HT1080 (cell line): ENCODE results near the gene MND1. TPM values are rescaled to one million over a fixed set of nuclear protein-coding genes. Genes with fewer than 3 reads are reported as not detected.
"Not testable (repeated sequence)": the region's sequence is repeated elsewhere in the genome, so short reads cannot be mapped to it uniquely, and the experiment has no call there.

ENCODE experiments used
- DNase-seq: peaks from one replicate; pipeline ENCODE4 v3.0.0-alpha.2; 2015; ENCODE audit warnings: low read depth
- total RNA-seq: library from RNA; depleted of rRNA; stranded (reverse); fragments of >200 nt; shearing (Covaris generic); gene quantifications from 2 replicates; pipeline ENCODE4 v1.2.3, GENCODE V29; 2014

MND1 gene
- total RNA-seq, 1 experiment from 2014 or later = 18.8 TPM

GRCh38 chr4:153402366-153402765, 57.9 kb downstream of the MND1 start:
- DNase-seq = no peak

DNA sequence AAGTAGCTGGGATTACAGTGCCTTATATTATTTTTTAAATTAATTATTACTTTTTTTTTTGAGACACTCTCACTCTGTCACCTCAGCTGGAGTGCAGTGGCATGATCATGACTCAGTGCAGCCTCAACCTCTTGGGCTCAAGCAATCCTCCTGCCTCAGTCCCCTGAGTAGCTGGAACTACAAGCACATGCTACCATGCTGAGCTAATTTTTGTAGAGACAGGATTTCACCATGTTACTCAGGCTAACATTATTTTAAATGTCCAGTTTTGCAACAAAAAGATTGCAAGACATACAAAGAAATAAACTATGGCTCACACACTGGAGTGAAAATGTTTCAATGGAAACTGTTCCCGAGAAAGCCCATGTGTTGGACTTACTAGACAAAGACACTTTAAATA, 59.2 kb downstream of the MND1 start:
- DNase-seq = no peak

- no peak for DNase-seq
These were observed 63.4 kb downstream of the MND1 start for GRCh38 chr4:153407906-153408305.

GRCh38 chr4:153408932-153409331, 64.4 kb downstream of the MND1 start:
- DNase-seq = no peak

DNA sequence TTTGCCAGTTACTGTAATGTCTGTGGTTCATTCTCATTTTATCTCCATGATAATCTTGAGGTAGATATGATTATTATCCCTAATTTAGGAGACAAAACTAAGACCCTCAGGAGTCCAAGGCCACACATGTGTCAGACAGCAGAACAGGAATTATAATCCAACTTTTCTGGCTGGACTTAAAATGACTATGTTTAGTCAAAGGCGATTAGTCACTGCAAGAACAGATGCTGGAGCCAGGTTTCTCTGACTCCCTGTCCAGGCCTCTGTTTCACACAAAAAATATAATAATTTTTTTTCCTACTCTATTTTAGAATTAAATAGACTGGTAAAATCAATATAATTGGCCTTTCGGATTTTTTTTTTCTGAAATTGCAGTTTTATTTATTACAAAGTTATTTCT, 64.9 kb downstream of the MND1 start:
- peak; percentile 38 for DNase-seq

GRCh38 chr4:153409924-153410501, 65.5 kb downstream of the MND1 start:
- DNase-seq = no peak

GRCh38 chr4:153413842-153414241, 69.4 kb downstream of the MND1 start:
- DNase-seq = no peak

GRCh38 chr4:153416456-153416855, 72.0 kb downstream of the MND1 start:
- DNase-seq = not testable (repeated sequence)

DNA sequence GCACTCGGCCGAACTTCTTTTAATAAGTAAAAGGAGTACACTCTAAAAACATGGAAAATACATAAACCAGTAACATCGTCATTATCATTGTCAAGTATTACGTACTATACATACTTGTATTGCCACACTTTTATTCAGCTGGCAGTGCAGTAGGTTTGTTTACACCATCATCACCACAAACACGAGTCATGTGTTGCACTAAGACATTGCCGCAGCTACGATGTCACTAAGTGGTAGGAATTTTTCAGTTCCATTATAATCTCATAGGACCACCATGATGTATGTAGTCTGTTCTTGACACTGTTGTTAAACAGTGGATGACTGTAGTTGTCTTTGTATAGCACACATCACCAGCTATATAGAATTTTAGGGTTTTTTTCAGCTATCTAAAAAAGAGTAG, 73.6 kb downstream of the MND1 start:
- DNase-seq = no peak

DNA sequence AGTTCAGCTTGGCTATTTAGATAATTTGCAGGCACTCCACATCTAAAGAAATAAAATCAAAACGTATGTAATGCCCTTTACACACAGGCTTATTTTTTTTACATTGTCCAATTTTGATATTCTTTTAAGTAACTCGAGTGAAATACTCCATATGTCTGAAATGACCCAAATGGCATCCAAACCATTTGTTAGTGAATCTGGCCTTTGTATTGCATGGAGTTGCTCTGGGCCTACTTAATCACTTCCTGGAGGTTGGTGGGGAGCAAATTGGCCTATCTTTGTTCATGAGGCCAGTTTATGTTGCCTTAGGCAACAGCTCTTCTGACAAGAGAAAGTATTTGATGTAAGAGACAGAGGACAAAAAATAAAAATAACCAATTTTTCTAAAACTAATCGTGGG, 74.1 kb downstream of the MND1 start:
- peak; percentile 35 for DNase-seq

DNA sequence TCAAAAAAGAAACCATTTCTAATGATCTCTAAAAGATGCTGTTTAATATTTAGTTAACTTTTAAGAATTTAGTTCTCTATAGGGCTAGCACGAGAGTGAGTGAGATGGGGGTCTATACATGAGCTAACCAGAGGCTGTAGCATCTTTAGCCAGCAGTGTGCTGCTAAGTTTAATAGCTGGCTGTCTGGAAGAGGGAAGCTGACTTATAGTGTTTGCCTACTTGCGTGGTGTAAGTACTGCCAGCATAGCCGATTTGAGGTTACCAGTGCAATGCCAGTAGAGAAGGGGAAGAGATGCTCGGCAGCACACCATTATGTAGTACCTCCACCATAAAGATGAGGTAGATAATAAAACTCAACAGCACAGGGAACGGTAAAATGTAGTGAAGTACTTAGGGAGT, 74.5 kb downstream of the MND1 start:
- DNase-seq = no peak

GRCh38 chr4:153419673-153420278, 75.3 kb downstream of the MND1 start:
- no peak for DNase-seq

GRCh38 chr4:153420361-153420760, 75.9 kb downstream of the MND1 start:
- DNase-seq = no peak

DNA sequence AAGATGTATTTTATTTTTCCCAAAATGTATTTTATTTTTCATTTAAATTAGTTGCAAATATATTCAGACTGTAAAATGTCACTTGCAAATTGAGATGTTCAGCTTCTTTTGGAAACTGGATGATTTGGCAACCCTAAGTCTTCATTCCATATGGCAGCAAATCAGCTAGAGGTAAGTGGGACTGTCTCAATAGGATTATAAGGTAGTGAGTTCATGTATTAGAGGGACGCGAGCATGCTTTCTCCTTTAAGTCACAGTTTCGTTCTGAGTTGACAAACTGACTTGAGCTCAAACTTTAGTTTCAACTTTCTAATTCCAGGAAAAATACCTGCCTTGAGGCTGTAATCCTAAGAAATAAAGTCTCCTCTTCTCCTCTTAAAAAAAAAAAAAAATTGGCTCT, 77.5 kb downstream of the MND1 start:
- no peak for DNase-seq

- DNase-seq = no peak
These were observed 81.9 kb downstream of the MND1 start for GRCh38 chr4:153426207-153426885.

DNA sequence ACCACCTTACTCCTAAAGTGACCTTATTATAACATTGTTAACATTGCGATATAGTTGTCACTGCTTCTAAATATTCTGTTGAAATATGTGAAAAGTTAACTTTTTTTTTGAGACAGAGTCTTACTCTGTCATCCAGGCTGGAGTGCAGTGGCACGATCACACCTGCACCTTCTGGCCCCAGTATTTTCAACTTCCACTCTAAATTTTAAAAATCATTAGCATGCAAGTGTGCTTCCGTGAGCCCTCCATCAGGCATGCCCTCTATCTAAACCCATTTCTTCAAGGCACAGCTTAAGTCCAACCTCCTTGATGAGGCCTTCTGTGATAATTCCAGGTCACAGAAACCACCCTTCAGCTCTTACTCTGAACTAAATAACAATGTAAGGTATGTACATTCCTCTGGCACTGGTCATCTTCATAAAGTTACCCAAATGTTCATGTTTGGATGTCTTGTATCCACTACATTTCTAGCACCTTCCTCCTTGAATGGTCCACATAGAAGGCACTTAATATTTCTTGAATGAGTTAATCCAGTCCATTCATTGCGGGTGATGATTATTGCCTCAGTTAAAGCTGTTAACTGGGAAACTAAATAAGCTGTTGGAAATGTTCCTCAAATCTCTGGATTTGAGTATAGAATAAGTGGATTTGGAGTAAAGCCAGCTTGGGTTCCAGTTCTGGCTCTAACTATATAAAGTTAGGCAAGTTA, 83.0 kb downstream of the MND1 start:
- DNase-seq = peak; percentile 25

DNA sequence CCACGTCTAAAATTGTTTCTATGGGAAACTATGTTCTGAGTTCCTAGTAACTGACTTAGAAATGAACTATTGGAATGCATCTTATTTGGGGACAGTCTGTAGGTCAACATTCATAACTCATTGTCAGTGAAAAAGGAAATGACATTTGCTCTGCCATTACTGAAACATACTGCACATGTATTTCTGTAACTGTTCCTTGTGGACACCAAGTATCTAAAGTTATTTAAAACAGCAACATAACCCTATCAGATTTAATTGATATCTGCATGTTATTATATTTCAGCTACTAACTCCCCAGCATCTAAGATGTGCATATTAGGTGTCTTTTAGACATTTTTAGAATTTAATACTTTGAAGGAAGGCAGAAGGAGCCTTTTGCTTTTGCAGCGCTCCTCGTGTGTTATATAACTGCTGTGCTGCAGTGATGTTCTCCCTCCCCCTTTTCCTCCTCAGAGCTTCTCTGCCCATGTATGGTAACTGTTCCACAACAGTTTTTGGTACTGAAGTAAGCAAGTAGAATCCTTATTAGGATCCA, 84.5 kb downstream of the MND1 start:
- no peak for DNase-seq

DNA sequence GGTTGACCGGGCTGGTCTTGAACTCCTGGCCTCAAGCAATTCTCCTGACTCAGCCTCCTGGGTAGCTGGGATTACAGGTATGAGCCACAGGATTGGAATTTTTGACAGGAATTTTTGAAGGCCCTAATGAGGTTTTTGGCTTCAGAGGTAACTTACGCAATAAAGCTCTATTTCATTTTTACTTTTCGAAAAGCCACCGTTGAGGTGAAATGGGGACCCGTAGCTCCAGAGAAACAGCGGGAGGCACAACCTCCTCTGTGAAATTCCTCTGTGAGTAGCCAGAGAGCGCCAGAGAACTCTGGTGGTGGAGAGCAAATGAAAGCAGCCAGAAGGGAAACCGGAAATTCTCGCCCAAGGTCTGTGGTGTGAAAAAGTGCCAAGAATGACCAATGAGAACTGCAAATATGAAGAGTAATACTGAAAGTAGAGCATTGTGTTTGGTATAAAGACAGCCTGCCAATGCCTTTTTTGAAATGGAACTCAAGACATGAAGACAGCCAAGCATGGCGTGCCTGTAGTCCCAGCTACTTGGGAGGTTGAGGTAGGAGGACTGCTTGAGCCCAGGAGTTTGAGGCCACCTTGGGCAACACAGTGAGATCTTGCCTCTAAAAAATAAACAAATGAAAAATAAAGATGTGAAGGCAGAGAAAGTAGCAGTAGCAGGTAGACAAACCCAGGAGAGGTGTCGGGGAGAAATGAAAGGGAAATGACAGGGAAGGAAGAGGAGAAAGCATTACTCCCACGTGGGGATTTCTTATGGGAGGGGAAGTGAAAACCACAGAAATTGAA, 88.7 kb downstream of the MND1 start:
- peak; percentile 96 for DNase-seq

GRCh38 chr4:153433754-153434105, 89.2 kb downstream of the MND1 start:
- DNase-seq = no peak

DNA sequence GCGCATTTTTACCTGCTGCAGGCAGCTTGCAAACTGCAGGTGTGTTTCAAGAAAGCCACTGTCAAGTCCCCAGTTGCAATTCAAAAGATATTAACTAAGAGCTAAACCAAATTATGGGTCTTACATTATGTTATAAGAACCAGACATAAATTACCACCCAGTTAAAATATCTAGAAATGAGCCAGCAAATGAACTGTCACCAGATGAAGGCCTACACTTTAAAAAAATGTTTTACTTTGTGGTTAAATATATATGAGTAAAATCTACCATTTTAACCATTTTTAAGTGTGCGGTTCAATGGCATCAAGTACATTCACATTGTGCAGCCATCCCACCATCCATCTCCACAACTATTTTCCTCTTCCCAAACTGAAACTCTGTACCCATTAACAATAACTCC, 89.7 kb downstream of the MND1 start:
- DNase-seq = no peak
